GM12878 (cell line): ENCODE measurements around the gene SMOC2.

Experiments
- ASH2L ChIP-seq: fragments of 300-600, 200-600 bp; sonication (generic); IDR thresholded peaks from 2 replicates; pipeline ENCODE4 v1.6.1; 2017; ENCODE audit warnings: low read depth, mild to moderate bottlenecking, borderline replicate concordance
- CTCF ChIP-seq, 3 experiments: IDR thresholded peaks in 2 of 3; conservative IDR thresholded peaks in 1 of 3; 2 replicates each; pipeline ENCODE4 v1.5.1; 2011; ENCODE audit warnings: low read depth in 3 of 3, low read length in 3 of 3, mild to moderate bottlenecking in 3 of 3, control low read depth in 2 of 3, moderate library complexity in 2 of 3, inconsistent platforms in 1 of 3, mixed read lengths in 1 of 3; ENCODE audit not compliant: control insufficient read depth in 2 of 3, insufficient read depth in 1 of 3; ENCODE audit errors: extremely low read depth in 1 of 3
- JUNB ChIP-seq: IDR thresholded peaks from 2 replicates; pipeline ENCODE4 v1.6.1; 2016; ENCODE audit warnings: antibody characterized with exemption, mild to moderate bottlenecking

GRCh38 chr6:168583126-168583525 lies 142.1 kb downstream of the SMOC2 start:
- no peak for TF ChIP-seq ASH2L
- TF ChIP-seq CTCF (IDR thresholded peaks at IDR 0.05 in 2 of 3, conservative IDR thresholded peaks at IDR 0.05 in 1 of 3; ENCODE audit: control insufficient read depth in 2 of 3, extremely low read depth in 1 of 3, insufficient read depth in 1 of 3, low read depth in 3 of 3, low read length in 3 of 3): no peak
- no peak for TF ChIP-seq JUNB
